Naive thymus-derived CD4-positive, alpha-beta T cell (primary cell): ENCODE results near the gene GAN. TPM values are rescaled to one million over a fixed set of nuclear protein-coding genes. Genes with fewer than 3 reads are reported as not detected.

Source experiments
- ATAC-seq: fragments of 150-1000 bp; cut with Tn5 transposase; 2 replicates; pipeline ENCODE4 v1.10.0; 2021; ENCODE audit warnings: mild to moderate bottlenecking, moderate library complexity
- CTCF ChIA-PET: fragments of 350-600 bp; sonication (Branson Sonifier 250); formaldehyde crosslinking; loops from one replicate; lab custom pipeline; 2021; ENCODE audit warnings: antibody characterized with exemption; lab: Charles Lee
- POLR2A ChIA-PET: fragments of 350-600 bp; sonication (Branson Sonifier 250); formaldehyde crosslinking; loops from one replicate; lab custom pipeline; 2021; ENCODE audit warnings: antibody characterized with exemption, inconsistent platforms; lab: Charles Lee
- DNase-seq, 9 donors: peaks; one replicate each; pipeline versions ENCODE4 v3.0.0 to v3.0.0-alpha.2; 2020 to 2022; ENCODE audit warnings: mixed read lengths in 1 of 9
- H3K27ac ChIP-seq: one replicate; pipeline ENCODE4 v1.7.0; 2013; ENCODE audit warnings: mild to moderate bottlenecking, low read depth, low read length, moderate library complexity
- H3K27me3 ChIP-seq, 2 donors: one replicate each; pipeline ENCODE4 v1.7.0; 2013; ENCODE audit warnings: low read length in 2 of 2, mild to moderate bottlenecking in 2 of 2, moderate library complexity in 2 of 2; ENCODE audit not compliant: control insufficient read depth in 2 of 2, insufficient read depth in 2 of 2
- H3K36me3 ChIP-seq, 3 experiments: 1 replicate in 2 of 3; 2 replicates in 1 of 3; pipeline ENCODE4 v1.7.0; 2013; ENCODE audit warnings: low read length in 3 of 3, mild to moderate bottlenecking in 3 of 3, moderate library complexity in 1 of 3; ENCODE audit not compliant: insufficient read depth in 3 of 3, control insufficient read depth in 2 of 3
- H3K4me1 ChIP-seq, 2 donors: one replicate each; pipeline ENCODE4 v1.7.0; 2013; ENCODE audit warnings: low read length in 2 of 2, mild to moderate bottlenecking in 2 of 2, moderate library complexity in 1 of 2; ENCODE audit not compliant: control insufficient read depth in 2 of 2, insufficient read depth in 2 of 2
- H3K4me3 ChIP-seq: 2 replicates; pipeline ENCODE4 v1.7.0; 2013; ENCODE audit warnings: mild to moderate bottlenecking, low read length
- H3K9me3 ChIP-seq, 3 experiments: 1 replicate in 2 of 3; 2 replicates in 1 of 3; pipeline ENCODE4 v1.7.0; 2013; ENCODE audit warnings: low read length in 3 of 3; ENCODE audit not compliant: control insufficient read depth in 2 of 3
- H3K27ac Mint-ChIP-seq, 9 donors: one replicate each; pipeline ENCODE4 v1.8.0; 2020 to 2022; ENCODE audit warnings: mixed read lengths in 9 of 9, mild to moderate bottlenecking in 8 of 9, moderate library complexity in 5 of 9, inconsistent platforms in 2 of 9
- H3K27me3 Mint-ChIP-seq, 5 donors: one replicate each; pipeline ENCODE4 v1.8.0; 2021 to 2022; ENCODE audit warnings: mixed read lengths in 5 of 5, mild to moderate bottlenecking in 1 of 5
- H3K36me3 Mint-ChIP-seq, 5 donors: one replicate each; pipeline ENCODE4 v1.8.0; 2020 to 2022; ENCODE audit warnings: mixed read lengths in 5 of 5, mild to moderate bottlenecking in 3 of 5, inconsistent platforms in 1 of 5
- H3K4me1 Mint-ChIP-seq, 7 donors: one replicate each; pipeline ENCODE4 v1.8.0; 2020 to 2022; ENCODE audit warnings: mixed read lengths in 7 of 7, mild to moderate bottlenecking in 3 of 7, inconsistent platforms in 1 of 7
- H3K4me3 Mint-ChIP-seq, 10 donors: one replicate each; pipeline ENCODE4 v1.8.0; 2020 to 2022; ENCODE audit warnings: mild to moderate bottlenecking in 10 of 10, mixed read lengths in 10 of 10, moderate library complexity in 6 of 10, inconsistent platforms in 2 of 10
- H3K9me3 Mint-ChIP-seq, 11 donors: one replicate each; pipeline ENCODE4 v1.8.0; 2020 to 2022; ENCODE audit warnings: mixed read lengths in 11 of 11, mild to moderate bottlenecking in 4 of 11, inconsistent platforms in 1 of 11, moderate library complexity in 1 of 11
- intact Hi-C, 2 donors: fragments of 100-400 bp; cut with micrococcal nuclease; formaldehyde crosslinking; loops; one replicate each; pipeline ENCODE4 v1.15.1; 2023
- polyA plus RNA-seq, 2 donors: library from polyadenylated mRNA; unstranded; fragments of 300-500 nt; fragmentation: Illumina TruSeq; gene quantifications; one replicate each; pipeline ENCODE4 v1.2.3, GENCODE V29; 2021
- total RNA-seq, 6 experiments: library from RNA in 5 of 6; stranded (reverse) in 5 of 6; gene quantifications; 1 replicate in 5 of 6; 2 replicates in 1 of 6; pipeline ENCODE4 v1.2.3 and lab custom pipeline; 2021 to 2026

The GAN gene
- total and polyA plus RNA-seq, 7 experiments from 2014 or later: 2.3 to 11.3 (median 7.8) TPM

- ChIA-PET POLR2A (no interaction called here), CTCF (no interaction called here)
- H3K4me3 ChIP-seq: no peak overlapping the region
- Mint-ChIP-seq H3K27ac (no peak overlapping the region), H3K4me3 (no peak overlapping the region), H3K4me1 (peaks cover 0 to 5% (median 0%) of the 10 kb centered on the region in 7 donors), H3K27me3 (no peaks in the 10 kb centered on the region), H3K9me3 (peaks cover 0 to 3% (median 0%) of the 10 kb centered on the region in 11 donors), H3K36me3 (peaks cover 7 to 40% (median 19%) of the 10 kb centered on the region in 5 donors)
- H3K36me3 ChIP-seq: peaks cover 0 to 35% (median 4%) of the 10 kb centered on the region in 3 experiments
- DNase-seq (no peak), ATAC-seq (no peak)
- no peaks in the 10 kb centered on the region for H3K4me1 ChIP-seq
- H3K27me3 ChIP-seq: no peaks in the 10 kb centered on the region
- H3K27ac ChIP-seq: no peak overlapping the region
- intact Hi-C loops: no loop called here
- no peaks in the 10 kb centered on the region for H3K9me3 ChIP-seq
Observed at GRCh38 chr16:81357711-81358260, 43.0 kb downstream of the GAN start.

- Mint-ChIP-seq H3K36me3 (peaks cover 9 to 41% (median 23%) of the 10 kb centered on the region in 5 donors), H3K27ac (no peak overlapping the region), H3K27me3 (no peaks in the 10 kb centered on the region), H3K4me3 (no peak overlapping the region), H3K4me1 (peaks cover 0 to 1% (median 0%) of the 10 kb centered on the region in 7 donors), H3K9me3 (peaks cover 0 to 3% (median 0%) of the 10 kb centered on the region in 11 donors)
- intact Hi-C loops: no loop called here
- Histone ChIP-seq H3K36me3 (peaks cover 0 to 46% (median 7%) of the 10 kb centered on the region in 3 experiments), H3K4me1 (no peaks in the 10 kb centered on the region), H3K27ac (no peak overlapping the region), H3K4me3 (no peak overlapping the region), H3K27me3 (no peaks in the 10 kb centered on the region), H3K9me3 (no peaks in the 10 kb centered on the region)
- ATAC-seq (no peak), DNase-seq (no peak)
- CTCF ChIA-PET: interaction anchor here (0.7 to 1.0 kb wide), 2 partner anchors 20 to 40 kb away, joined by 4 read pairs; no protein-coding TSS in a partner anchor
- POLR2A ChIA-PET: no interaction called here
Observed at GRCh38 chr16:81358860-81359259, 44.1 kb downstream of the GAN start.

GRCh38 chr16:81360135-81360534 is 45.4 kb downstream of the GAN start:
- H3K4me3 Mint-ChIP-seq: no peak overlapping the region
- ChIA-PET CTCF (no interaction called here), POLR2A (no interaction called here)
- peaks cover 13 to 40% (median 21%) of the 10 kb centered on the region in 5 donors for H3K36me3 Mint-ChIP-seq
- Histone ChIP-seq H3K27me3 (no peaks in the 10 kb centered on the region), H3K9me3 (no peaks in the 10 kb centered on the region), H3K4me1 (no peaks in the 10 kb centered on the region), H3K36me3 (peaks cover 0 to 49% (median 12%) of the 10 kb centered on the region in 3 experiments), H3K27ac (no peak overlapping the region), H3K4me3 (no peak overlapping the region)
- intact Hi-C loops: no loop called here
- peak overlapping the region in 1 of 9 donors; percentile 38 for H3K27ac Mint-ChIP-seq
- H3K27me3 Mint-ChIP-seq: no peaks in the 10 kb centered on the region
- H3K4me1 Mint-ChIP-seq: no peaks in the 10 kb centered on the region
- H3K9me3 Mint-ChIP-seq: peaks cover 0 to 3% (median 0%) of the 10 kb centered on the region in 11 donors
- no peak for DNase-seq
- no peak for ATAC-seq

- POLR2A ChIA-PET: no interaction called here
- Histone ChIP-seq H3K9me3 (no peaks in the 10 kb centered on the region), H3K27ac (no peak overlapping the region), H3K36me3 (peaks cover 0 to 49% (median 7%) of the 10 kb centered on the region in 3 experiments), H3K4me1 (no peaks in the 10 kb centered on the region), H3K4me3 (no peak overlapping the region), H3K27me3 (no peaks in the 10 kb centered on the region)
- Mint-ChIP-seq H3K27me3 (no peaks in the 10 kb centered on the region), H3K27ac (peak overlapping the region in 1 of 9 donors; percentile 14), H3K4me1 (peaks cover 0 to 3% (median 0%) of the 10 kb centered on the region in 7 donors), H3K4me3 (no peak overlapping the region), H3K9me3 (no peaks in the 10 kb centered on the region), H3K36me3 (peaks cover 9 to 63% (median 12%) of the 10 kb centered on the region in 5 donors)
- DNase-seq (no peak), ATAC-seq (no peak)
- intact Hi-C loops: loop anchor here (1.0 to 5.0 kb wide), 8 partner anchors 38 to 522 kb away; no protein-coding TSS in a partner anchor
- CTCF ChIA-PET: interaction anchor here (0.5 to 2.8 kb wide), 13 partner anchors 17 to 435 kb away, joined by 3 to 12 read pairs (median 3); partner anchors contain the start of gene GAN
Observed at GRCh38 chr16:81365731-81366130, 51.0 kb downstream of the GAN start.

- ATAC-seq (peak; percentile 86), DNase-seq (peak in 7 of 9 donors; percentile 20 to 62 (median 52))
- no peak overlapping the region for H3K4me3 Mint-ChIP-seq
- ChIA-PET POLR2A (no interaction called here), CTCF (interaction anchor here (0.7 to 2.8 kb wide), 9 partner anchors 16 to 435 kb away, joined by 3 to 12 read pairs (median 4); partner anchors contain the start of gene GAN)
- H3K27ac Mint-ChIP-seq: no peak overlapping the region
- Histone ChIP-seq H3K27ac (no peak overlapping the region), H3K4me1 (no peaks in the 10 kb centered on the region), H3K4me3 (no peak overlapping the region), H3K9me3 (no peaks in the 10 kb centered on the region), H3K27me3 (no peaks in the 10 kb centered on the region), H3K36me3 (peaks cover 0 to 52% (median 7%) of the 10 kb centered on the region in 3 experiments)
- no peaks in the 10 kb centered on the region for H3K27me3 Mint-ChIP-seq
- peaks cover 0 to 3% (median 0%) of the 10 kb centered on the region in 7 donors for H3K4me1 Mint-ChIP-seq
- H3K36me3 Mint-ChIP-seq: peaks cover 9 to 69% (median 12%) of the 10 kb centered on the region in 5 donors
- intact Hi-C loops: loop anchor here (1.0 to 5.0 kb wide), 8 partner anchors 37 to 521 kb away; no protein-coding TSS in a partner anchor
- H3K9me3 Mint-ChIP-seq: no peaks in the 10 kb centered on the region
Observed at GRCh38 chr16:81366316-81366932, 51.7 kb downstream of the GAN start.

- H3K4me1 Mint-ChIP-seq: peaks cover 0 to 5% (median 0%) of the 10 kb centered on the region in 7 donors
- intact Hi-C loops: loop anchor here (2.0 to 5.0 kb wide), 3 partner anchors 504 to 519 kb away; no protein-coding TSS in a partner anchor
- H3K36me3 Mint-ChIP-seq: peaks cover 4 to 67% (median 14%) of the 10 kb centered on the region in 5 donors
- ATAC-seq: no peak
- H3K27me3 ChIP-seq: no peaks in the 10 kb centered on the region
- DNase-seq: no peak
- H3K4me3 ChIP-seq: no peak overlapping the region
- H3K4me1 ChIP-seq: no peaks in the 10 kb centered on the region
- H3K4me3 Mint-ChIP-seq: no peak overlapping the region
- H3K27me3 Mint-ChIP-seq: no peaks in the 10 kb centered on the region
- H3K36me3 ChIP-seq: peaks cover 0 to 55% (median 7%) of the 10 kb centered on the region in 3 experiments
- H3K27ac Mint-ChIP-seq: no peak overlapping the region
- no peaks in the 10 kb centered on the region for H3K9me3 ChIP-seq
- ChIA-PET POLR2A (no interaction called here), CTCF (interaction anchor here (0.7 to 1.4 kb wide), 4 partner anchors 323 to 790 kb away, joined by 3 to 5 read pairs (median 4); no protein-coding TSS in a partner anchor)
- no peak overlapping the region for H3K27ac ChIP-seq
- H3K9me3 Mint-ChIP-seq: no peaks in the 10 kb centered on the region
Observed at GRCh38 chr16:81367821-81368220, 53.1 kb downstream of the GAN start.
